Body of pancreas (tissue), 4 donors: ENCODE results near the gene FNDC3B. TPM values are rescaled to one million over a fixed set of nuclear protein-coding genes. Genes with fewer than 3 reads are reported as not detected.

Source experiments
- ATAC-seq: fragments of 150-250 bp; one replicate; pipeline ENCODE4 v1.9.1; 2016
- DNase-seq, 4 donors: peaks; one replicate each; pipeline ENCODE4 v3.0.0-alpha.2; 2019
- H3K27ac ChIP-seq, 4 donors: fragments of 200-600 bp; sonication (generic); 1 replicate in 3 of 4; 2 replicates in 1 of 4; pipeline versions ENCODE4 v1.5.1 to v1.6.1; 2016 to 2019; ENCODE audit warnings: mild to moderate bottlenecking in 1 of 4, mixed read lengths in 1 of 4, moderate library complexity in 1 of 4
- H3K27me3 ChIP-seq, 2 donors: fragments of 200-600 bp; sonication (generic); one replicate each; pipeline ENCODE4 v1.6.0; 2016; ENCODE audit warnings: mild to moderate bottlenecking in 1 of 2
- H3K36me3 ChIP-seq, 2 donors: fragments of 200-600 bp; sonication (generic); replicated peaks in 1 of 2; 2 replicates each; pipeline ENCODE4 v1.5.1; 2016; ENCODE audit warnings: low read depth in 2 of 2; ENCODE audit not compliant: insufficient read depth in 1 of 2
- H3K4me1 ChIP-seq: fragments of 200-600 bp; sonication (generic); one replicate; pipeline ENCODE4 v1.6.0; 2016
- H3K4me3 ChIP-seq, 2 donors: fragments of 200-600 bp; sonication (generic); 1 replicate in 1 of 2; 2 replicates in 1 of 2; pipeline ENCODE4 v1.5.1; 2016 to 2019
- H3K9me3 ChIP-seq, 3 donors: fragments of 200-600 bp; sonication (generic); 1 replicate in 2 of 3; 2 replicates in 1 of 3; pipeline ENCODE4 v1.5.1; 2016
- CTCF ChIP-seq, 7 experiments: fragments of 450-650 bp in 4 of 7; fragments of 200-600 bp in 3 of 7; sonication (generic) in 3 of 7; IDR thresholded peaks; one replicate each; pipeline ENCODE4 v1.5.1; 2016 to 2019; ENCODE audit warnings: antibody characterized with exemption in 7 of 7
- POLR2A ChIP-seq, 3 donors: fragments of 450-650 bp; IDR thresholded peaks; one replicate each; pipeline ENCODE4 v1.6.1; 2016; ENCODE audit warnings: antibody characterized with exemption in 3 of 3, mild to moderate bottlenecking in 2 of 3
- WGBS, 2 donors: methylation state at CpG; one replicate each; pipeline ENCODE4 v1.1.5; 2017; 5-methylcytosine and 5-hydroxymethylcytosine counted together
- intact Hi-C: fragments of 100-400 bp; cut with DNase I; formaldehyde crosslinking; loops from one replicate; pipeline ENCODE4 v1.15.1; 2023
- total RNA-seq, 2 donors: library from RNA; depleted of rRNA; stranded (reverse); fragments of >200 nt; gene quantifications; one replicate each; pipeline ENCODE4 v1.1.0, GENCODE V29; 2016

Gene FNDC3B
- total RNA-seq, 2 donors from 2014 or later, result 64.3 to 86.0 TPM

DNA sequence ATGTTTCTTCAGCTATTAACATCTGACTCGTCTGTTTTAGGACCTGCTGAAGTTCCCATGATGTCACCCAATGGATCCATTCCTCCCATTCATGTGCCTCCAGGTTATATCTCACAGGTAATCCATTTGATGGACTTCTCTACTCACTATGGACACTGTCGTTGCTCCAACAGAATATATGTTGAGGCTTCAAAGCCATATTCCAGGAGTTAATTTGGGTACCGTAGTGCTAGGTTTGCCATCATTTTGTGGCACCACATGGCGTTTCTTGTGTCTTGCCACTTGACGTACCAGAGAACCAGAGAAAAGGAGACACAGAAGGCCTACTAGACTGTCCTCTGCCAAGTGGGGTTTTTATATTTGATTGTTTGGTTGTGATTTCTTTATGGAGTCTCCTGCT, 187.5 kb downstream of the FNDC3B start:
- DNase-seq, result no peak
- no peaks in the 10 kb centered on the region for H3K27me3 ChIP-seq
- H3K4me1 ChIP-seq, result peaks cover 35% of the 10 kb centered on the region
- H3K4me3 ChIP-seq, result no peak overlapping the region
- intact Hi-C loops, result no loop called here
- H3K9me3 ChIP-seq, result no peaks in the 10 kb centered on the region
- peaks cover 0 to 6% of the 10 kb centered on the region in 2 donors for H3K36me3 ChIP-seq
- H3K27ac ChIP-seq, result no peak overlapping the region
- WGBS, 2 donors, result 83 to 92% methylated on average over 5 of the region's 5 CpGs
- ATAC-seq, result no peak
- TF ChIP-seq CTCF (IDR thresholded peaks at IDR 0.05) (no peak), POLR2A (IDR thresholded peaks at IDR 0.05) (no peak)

- Histone ChIP-seq H3K4me3 (no peak overlapping the region), H3K27me3 (no peaks in the 10 kb centered on the region), H3K9me3 (no peaks in the 10 kb centered on the region), H3K36me3 (peaks cover 0 to 6% of the 10 kb centered on the region in 2 donors), H3K4me1 (peaks cover 29% of the 10 kb centered on the region), H3K27ac (no peak overlapping the region)
- WGBS, 2 donors, result 80 to 82% methylated on average over 3 of the region's 3 CpGs
- ATAC-seq, result no peak
- no peak for DNase-seq
- intact Hi-C loops, result no loop called here
- TF ChIP-seq POLR2A (IDR thresholded peaks at IDR 0.05) (no peak), CTCF (IDR thresholded peaks at IDR 0.05) (no peak)
These were observed 188.1 kb downstream of the FNDC3B start for GRCh38 chr3:172227340-172228035.

DNA sequence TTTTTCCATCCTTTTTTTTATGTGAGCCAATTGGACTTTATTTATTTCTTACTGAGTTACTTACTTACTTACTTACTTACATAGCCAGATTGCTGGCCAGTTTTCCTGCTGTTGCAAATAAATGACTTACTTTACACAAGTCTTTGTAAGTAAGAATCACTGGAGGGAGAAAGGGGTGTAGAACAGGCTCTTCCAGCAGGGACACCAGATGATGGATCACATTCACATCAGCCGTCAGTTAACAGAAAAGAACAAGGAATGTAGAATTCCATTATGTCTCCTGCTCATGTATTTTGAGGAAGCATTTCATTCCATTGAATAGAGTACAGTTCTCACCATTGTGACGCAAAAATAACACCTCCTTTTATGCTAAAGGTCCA, 188.6 kb downstream of the FNDC3B start:
- TF ChIP-seq POLR2A (IDR thresholded peaks at IDR 0.05), result no peak
- no peak for TF ChIP-seq CTCF (IDR thresholded peaks at IDR 0.05)
- intact Hi-C loops, result no loop called here
- H3K9me3 ChIP-seq, result no peaks in the 10 kb centered on the region
- ATAC-seq (no peak), DNase-seq (no peak)
- peaks cover 0 to 6% of the 10 kb centered on the region in 2 donors for H3K36me3 ChIP-seq
- WGBS, 2 donors, result 84 to 86% methylated on average over 2 of the region's 2 CpGs
- H3K27me3 ChIP-seq, result no peaks in the 10 kb centered on the region
- no peak overlapping the region for H3K4me3 ChIP-seq
- H3K4me1 ChIP-seq, result peaks cover 26% of the 10 kb centered on the region
- no peak overlapping the region for H3K27ac ChIP-seq

- 85 to 93% methylated on average over 1 of the region's 1 CpG for WGBS, 2 donors
- DNase-seq (no peak), ATAC-seq (no peak)
- no peaks in the 10 kb centered on the region for H3K27me3 ChIP-seq
- intact Hi-C loops, result no loop called here
- TF ChIP-seq CTCF (IDR thresholded peaks at IDR 0.05), result no peak
- TF ChIP-seq POLR2A (IDR thresholded peaks at IDR 0.05), result no peak
- H3K9me3 ChIP-seq, result no peaks in the 10 kb centered on the region
- no peak overlapping the region for H3K4me3 ChIP-seq
- H3K4me1 ChIP-seq, result peaks cover 11% of the 10 kb centered on the region
- no peak overlapping the region for H3K27ac ChIP-seq
- H3K36me3 ChIP-seq, result peaks cover 0 to 6% of the 10 kb centered on the region in 2 donors
These were observed 190.1 kb downstream of the FNDC3B start for GRCh38 chr3:172229462-172229861.

- no peak overlapping the region for H3K27ac ChIP-seq
- intact Hi-C loops, result no loop called here
- peaks cover under 1% of the 10 kb centered on the region for H3K4me1 ChIP-seq
- no peak for DNase-seq
- H3K36me3 ChIP-seq, result peaks cover 0 to 6% of the 10 kb centered on the region in 2 donors
- H3K4me3 ChIP-seq, result no peak overlapping the region
- TF ChIP-seq CTCF (IDR thresholded peaks at IDR 0.05) (no peak), POLR2A (IDR thresholded peaks at IDR 0.05) (no peak)
- WGBS, 2 donors, result 79 to 88% methylated on average over 8 of the region's 8 CpGs
- H3K9me3 ChIP-seq, result no peaks in the 10 kb centered on the region
- H3K27me3 ChIP-seq, result no peaks in the 10 kb centered on the region
- ATAC-seq, result no peak
These were observed 192.0 kb downstream of the FNDC3B start for GRCh38 chr3:172231318-172231901.
